LNCaP clone FGC (cell line): ENCODE results near the gene SEPTIN8.

Source experiments
- DNase-seq: peaks from one replicate; pipeline ENCODE4 v3.0.0-alpha.2; 2011; ENCODE audit warnings: low read depth
- H3K4me3 ChIP-seq: 2 replicates; pipeline ENCODE4 v1.5.1; 2011; ENCODE audit warnings: mild to moderate bottlenecking, low read depth, low read length, control low read depth
- TF ChIP-seq, protein P1 (sequence below): IDR thresholded peaks from 2 replicates; pipeline ENCODE4 v1.5.1; 2012; ENCODE audit warnings: mild to moderate bottlenecking; ENCODE audit not compliant: control insufficient read depth, insufficient read depth; ENCODE audit errors: extremely low read depth

The SEPTIN8 gene

DNA sequence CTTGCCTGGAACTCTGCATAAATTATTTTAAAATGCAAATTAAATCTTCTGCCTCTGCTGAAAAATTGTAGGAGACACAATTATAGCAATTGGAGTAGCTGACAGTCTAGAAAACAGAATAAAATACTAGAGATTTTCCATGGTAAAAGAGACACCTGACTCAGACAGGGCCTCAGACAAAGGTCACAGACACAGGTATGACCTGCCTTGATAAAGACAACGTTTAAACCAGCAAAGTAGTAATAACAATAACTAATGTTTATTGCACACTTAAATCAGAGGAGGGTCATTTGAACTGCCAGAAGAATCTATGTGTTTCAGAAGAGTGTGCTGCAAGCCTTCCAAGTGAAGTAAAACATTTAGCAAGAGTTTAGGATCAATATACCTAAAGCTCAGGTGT is 40.0 kb upstream of the SEPTIN8 start:
- TF ChIP-seq, protein P1, sequence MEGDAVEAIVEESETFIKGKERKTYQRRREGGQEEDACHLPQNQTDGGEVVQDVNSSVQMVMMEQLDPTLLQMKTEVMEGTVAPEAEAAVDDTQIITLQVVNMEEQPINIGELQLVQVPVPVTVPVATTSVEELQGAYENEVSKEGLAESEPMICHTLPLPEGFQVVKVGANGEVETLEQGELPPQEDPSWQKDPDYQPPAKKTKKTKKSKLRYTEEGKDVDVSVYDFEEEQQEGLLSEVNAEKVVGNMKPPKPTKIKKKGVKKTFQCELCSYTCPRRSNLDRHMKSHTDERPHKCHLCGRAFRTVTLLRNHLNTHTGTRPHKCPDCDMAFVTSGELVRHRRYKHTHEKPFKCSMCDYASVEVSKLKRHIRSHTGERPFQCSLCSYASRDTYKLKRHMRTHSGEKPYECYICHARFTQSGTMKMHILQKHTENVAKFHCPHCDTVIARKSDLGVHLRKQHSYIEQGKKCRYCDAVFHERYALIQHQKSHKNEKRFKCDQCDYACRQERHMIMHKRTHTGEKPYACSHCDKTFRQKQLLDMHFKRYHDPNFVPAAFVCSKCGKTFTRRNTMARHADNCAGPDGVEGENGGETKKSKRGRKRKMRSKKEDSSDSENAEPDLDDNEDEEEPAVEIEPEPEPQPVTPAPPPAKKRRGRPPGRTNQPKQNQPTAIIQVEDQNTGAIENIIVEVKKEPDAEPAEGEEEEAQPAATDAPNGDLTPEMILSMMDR: no peak
- DNase-seq: no peak
- H3K4me3 ChIP-seq: no peak overlapping the region

DNA sequence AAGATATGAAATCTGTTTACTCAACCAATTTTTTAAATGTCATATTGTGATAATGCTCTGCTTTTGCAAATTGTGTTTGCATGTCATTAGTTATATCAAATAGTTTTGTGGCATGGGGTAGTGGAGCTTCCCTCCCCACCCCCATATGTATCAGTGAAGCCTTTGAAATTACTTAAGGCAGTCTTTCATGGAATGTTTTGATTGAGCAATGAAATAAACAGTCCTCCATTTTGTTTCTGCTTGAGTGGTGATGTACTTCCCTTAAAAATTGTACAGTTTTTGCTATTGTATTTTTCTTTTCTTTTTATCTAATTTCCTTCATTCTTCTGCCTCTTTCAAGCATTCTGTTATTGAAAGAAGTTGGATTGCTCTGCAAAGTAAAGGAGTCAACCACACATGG is 39.5 kb upstream of the SEPTIN8 start:
- H3K4me3 ChIP-seq: no peak overlapping the region
- DNase-seq: no peak
- TF ChIP-seq, protein P1: no peak

DNA sequence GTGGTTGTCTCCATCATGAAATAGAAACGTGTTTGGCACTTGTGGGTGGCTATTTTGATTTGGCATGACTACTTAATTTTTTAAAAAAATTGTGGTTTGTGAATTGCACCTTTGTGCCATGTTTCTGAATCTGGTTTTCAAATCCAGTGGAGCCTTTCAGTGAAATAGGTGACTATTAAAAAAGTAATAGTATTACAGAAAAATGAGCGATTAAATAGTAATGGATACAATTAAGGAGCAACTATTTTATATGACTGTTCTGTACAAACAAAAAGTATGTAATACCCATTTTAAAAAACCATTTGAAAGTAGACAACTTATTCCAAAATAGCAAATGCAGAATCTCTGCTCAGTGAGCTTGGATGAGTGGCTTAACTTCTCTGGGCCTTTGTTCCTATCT is 39.0 kb upstream of the SEPTIN8 start:
- no peak overlapping the region for H3K4me3 ChIP-seq
- no peak for DNase-seq
- TF ChIP-seq, protein P1: no peak

DNA sequence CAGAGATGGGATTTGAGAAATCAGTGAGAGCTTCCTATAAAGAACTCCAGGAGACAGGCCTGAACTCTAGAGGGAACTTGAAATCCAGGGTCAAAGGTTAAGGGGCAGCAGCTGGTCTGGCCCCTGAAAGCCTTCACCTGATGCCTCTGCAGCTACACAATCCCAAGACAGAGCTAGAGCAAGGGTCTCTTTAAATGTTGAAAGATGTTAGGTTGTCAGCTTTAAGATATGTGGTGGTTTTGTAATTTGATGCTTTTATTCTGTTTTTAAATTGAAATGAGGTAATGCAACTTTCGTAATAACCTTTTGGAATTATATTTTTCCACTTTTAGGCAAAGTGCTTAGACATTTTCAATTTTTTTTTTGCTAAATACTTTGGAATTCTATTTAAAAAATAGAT is 38.4 kb upstream of the SEPTIN8 start:
- no peak for DNase-seq
- no peak overlapping the region for H3K4me3 ChIP-seq
- TF ChIP-seq, protein P1: no peak

DNA sequence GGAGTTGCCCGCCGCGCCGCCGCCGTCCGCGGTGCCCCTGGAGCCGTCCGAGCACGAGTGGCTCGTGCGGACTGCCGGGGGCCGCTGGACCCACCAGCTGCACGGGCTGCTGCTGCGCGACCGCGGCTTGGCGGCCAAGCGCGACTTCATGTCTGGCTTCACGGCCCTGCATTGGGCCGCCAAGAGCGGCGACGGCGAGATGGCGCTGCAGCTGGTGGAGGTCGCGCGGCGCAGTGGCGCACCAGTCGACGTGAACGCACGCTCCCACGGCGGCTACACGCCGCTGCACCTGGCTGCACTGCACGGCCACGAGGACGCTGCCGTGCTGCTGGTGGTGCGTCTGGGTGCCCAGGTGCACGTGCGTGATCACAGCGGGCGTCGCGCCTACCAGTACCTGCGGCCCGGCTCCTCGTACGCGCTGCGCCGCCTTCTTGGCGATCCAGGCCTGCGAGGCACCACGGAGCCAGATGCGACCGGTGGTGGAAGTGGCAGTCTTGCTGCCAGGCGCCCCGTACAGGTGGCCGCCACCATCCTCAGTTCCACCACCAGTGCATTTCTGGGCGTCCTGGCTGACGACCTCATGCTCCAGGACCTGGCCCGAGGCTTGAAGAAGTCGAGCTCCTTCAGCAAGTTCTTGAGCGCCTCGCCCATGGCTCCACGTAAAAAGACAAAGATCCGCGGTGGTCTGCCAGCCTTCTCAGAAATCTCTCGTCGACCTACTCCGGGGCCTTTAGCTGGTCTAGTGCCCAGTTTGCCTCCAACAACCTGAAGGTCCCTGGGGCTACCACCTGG is 37.7 kb upstream of the SEPTIN8 start:
- TF ChIP-seq, protein P1: no peak
- no peak overlapping the region for H3K4me3 ChIP-seq
- DNase-seq: no peak

DNA sequence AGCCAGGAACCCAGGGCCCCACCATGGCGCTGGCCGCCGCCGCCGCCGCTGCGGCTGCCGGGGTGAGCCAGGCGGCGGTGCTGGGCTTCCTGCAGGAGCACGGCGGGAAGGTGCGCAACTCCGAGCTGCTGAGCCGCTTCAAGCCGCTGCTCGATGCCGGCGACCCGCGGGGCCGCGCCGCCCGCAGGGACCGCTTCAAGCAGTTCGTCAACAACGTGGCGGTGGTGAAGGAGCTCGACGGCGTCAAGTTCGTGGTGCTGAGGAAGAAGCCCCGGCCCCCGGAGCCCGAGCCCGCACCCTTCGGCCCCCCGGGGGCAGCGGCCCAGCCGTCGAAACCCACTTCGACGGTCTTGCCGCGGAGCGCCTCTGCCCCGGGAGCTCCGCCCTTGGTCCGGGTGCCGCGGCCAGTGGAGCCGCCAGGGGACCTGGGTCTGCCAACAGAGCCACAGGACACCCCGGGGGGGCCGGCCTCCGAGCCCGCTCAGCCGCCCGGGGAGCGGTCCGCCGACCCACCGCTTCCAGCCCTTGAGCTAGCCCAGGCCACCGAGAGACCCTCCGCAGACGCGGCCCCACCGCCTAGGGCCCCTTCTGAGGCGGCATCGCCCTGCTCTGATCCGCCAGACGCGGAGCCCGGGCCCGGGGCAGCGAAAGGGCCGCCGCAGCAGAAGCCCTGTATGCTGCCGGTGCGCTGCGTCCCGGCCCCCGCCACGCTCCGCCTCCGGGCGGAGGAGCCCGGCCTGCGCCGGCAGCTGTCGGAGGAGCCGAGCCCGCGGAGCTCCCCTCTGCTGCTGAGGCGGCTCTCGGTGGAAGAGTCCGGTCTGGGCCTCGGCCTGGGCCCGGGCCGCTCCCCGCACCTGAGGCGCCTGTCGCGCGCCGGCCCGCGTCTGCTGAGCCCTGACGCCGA is 36.8 kb upstream of the SEPTIN8 start:
- H3K4me3 ChIP-seq: peak overlapping the region; percentile 42; the same call in 1 of the 2 replicates
- DNase-seq: no peak
- TF ChIP-seq, protein P1: no peak
